ENCODE data around the gene USP15.

Gene USP15

DNA sequence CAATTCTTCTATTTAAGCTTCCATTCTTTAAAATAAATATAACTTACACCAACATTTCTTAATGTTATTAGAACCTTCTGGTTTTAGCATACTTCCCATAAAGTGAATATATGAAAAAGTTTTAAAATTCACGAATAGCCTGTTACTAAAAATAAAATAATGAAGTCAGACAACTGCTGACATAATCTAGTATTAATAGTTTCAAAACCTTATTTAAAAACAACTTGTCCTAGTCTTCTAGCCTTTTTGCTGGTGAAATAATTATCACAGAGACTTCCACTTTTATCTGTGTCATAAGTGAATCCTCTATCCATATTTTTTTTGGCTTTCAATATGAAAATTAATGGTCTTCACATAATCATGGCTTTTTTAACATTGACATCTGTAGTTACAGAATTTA is 112.6 kb downstream of the USP15 start:
- peaks cover 0 to 45% (median 6%) of the 10 kb centered on the region in 4 donors for H3K4me1 ChIP-seq
- H3K9me3 ChIP-seq = no peaks in the 10 kb centered on the region
- DNase-seq = no peak
- peaks cover 0 to 5% (median 0%) of the 10 kb centered on the region in 3 donors for H3K36me3 ChIP-seq
- peak overlapping the region; percentile 19 to 61 for H3K27ac ChIP-seq
- H3K27me3 ChIP-seq = no peaks in the 10 kb centered on the region
- no peak overlapping the region for H3K4me3 ChIP-seq
- TF ChIP-seq, protein P1, sequence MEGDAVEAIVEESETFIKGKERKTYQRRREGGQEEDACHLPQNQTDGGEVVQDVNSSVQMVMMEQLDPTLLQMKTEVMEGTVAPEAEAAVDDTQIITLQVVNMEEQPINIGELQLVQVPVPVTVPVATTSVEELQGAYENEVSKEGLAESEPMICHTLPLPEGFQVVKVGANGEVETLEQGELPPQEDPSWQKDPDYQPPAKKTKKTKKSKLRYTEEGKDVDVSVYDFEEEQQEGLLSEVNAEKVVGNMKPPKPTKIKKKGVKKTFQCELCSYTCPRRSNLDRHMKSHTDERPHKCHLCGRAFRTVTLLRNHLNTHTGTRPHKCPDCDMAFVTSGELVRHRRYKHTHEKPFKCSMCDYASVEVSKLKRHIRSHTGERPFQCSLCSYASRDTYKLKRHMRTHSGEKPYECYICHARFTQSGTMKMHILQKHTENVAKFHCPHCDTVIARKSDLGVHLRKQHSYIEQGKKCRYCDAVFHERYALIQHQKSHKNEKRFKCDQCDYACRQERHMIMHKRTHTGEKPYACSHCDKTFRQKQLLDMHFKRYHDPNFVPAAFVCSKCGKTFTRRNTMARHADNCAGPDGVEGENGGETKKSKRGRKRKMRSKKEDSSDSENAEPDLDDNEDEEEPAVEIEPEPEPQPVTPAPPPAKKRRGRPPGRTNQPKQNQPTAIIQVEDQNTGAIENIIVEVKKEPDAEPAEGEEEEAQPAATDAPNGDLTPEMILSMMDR (IDR thresholded peaks at IDR 0.05) = no peak
- intact Hi-C loops (cut with DNase I; ENCODE audit: low total_unique reads) = no loop called here

DNA sequence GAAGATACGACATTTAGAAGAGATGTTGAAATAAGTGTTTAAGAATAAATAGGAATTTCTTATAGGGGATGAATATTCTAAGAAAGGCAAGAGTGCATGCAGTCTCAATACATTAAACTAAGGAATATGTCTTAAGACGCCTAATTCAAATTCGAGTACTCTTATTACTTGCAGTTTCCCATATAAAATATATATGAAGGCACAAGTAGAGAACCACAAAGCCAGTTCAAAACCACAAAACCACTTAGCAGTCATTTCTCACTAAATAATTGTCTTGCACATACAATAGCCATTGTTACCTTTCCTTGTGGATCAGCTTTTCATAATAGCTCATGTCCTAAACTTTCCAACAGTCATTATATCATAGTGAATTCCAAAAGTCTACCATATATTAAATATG is 115.4 kb downstream of the USP15 start:
- TF ChIP-seq, protein P1 (IDR thresholded peaks at IDR 0.05) = no peak
- H3K36me3 ChIP-seq = no peaks in the 10 kb centered on the region
- DNase-seq = no peak
- intact Hi-C loops (cut with DNase I; ENCODE audit: low total_unique reads) = no loop called here
- no peaks in the 10 kb centered on the region for H3K27me3 ChIP-seq
- H3K4me1 ChIP-seq = peaks cover 0 to 57% (median 6%) of the 10 kb centered on the region in 4 donors
- H3K4me3 ChIP-seq = no peak overlapping the region
- H3K27ac ChIP-seq = no peak overlapping the region
- no peaks in the 10 kb centered on the region for H3K9me3 ChIP-seq

DNA sequence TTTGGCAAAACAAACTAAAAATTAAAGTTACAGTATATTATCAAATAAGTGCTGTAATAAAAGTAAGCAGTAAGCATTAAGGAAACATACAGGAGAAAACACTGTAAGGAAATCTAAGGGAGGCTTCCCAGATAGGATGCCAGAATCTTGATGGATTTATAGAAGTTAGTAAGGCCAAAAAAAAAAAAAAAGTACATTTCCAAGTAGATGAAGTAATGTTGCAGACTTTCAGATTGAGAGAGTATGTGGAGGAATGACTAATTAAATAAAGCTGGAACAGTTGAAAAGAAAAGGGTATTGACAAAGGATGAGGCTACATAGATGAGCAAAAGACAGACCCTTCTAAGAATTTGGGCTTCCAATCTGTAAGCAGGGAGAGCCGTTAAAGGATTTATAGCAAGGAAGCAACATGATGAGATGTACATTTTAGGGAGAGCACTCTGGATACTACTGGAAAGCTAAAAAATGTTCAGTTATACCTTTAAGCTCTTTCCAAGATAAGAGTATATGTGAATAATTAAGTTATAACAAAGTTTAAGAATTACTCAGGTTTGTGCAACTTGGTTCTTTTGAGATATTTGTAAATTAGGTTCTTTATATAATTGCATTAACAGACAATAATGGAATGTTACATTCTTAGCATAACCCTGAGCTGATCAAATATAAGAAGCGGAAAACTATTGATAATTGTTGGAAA is 119.0 kb downstream of the USP15 start:
- intact Hi-C loops (cut with DNase I; ENCODE audit: low total_unique reads) = no loop called here
- DNase-seq = no peak
- no peaks in the 10 kb centered on the region for H3K9me3 ChIP-seq
- peaks cover 0 to 26% (median 0%) of the 10 kb centered on the region in 4 donors for H3K4me1 ChIP-seq
- H3K4me3 ChIP-seq = no peak overlapping the region
- H3K27ac ChIP-seq = no peak overlapping the region
- TF ChIP-seq, protein P1 (IDR thresholded peaks at IDR 0.05) = no peak
- H3K27me3 ChIP-seq = no peaks in the 10 kb centered on the region
- H3K36me3 ChIP-seq = peaks cover 0 to 6% (median 6%) of the 10 kb centered on the region in 3 donors

DNA sequence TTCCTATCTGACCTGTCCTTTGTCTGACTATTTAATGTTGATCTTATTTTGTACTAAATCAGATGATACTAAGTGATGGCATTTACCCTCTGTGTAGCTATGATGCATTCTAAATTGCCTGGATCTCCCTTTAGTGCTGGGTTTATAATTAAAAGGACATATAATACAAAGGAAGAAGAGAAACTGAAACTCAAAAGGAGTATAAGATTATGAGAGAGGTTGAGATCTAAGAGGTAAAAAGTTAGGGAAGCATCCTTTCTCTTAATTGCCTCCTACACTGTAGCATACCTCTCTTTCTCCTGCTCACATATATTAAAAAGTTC is 119.5 kb downstream of the USP15 start:
- no peaks in the 10 kb centered on the region for H3K27me3 ChIP-seq
- H3K9me3 ChIP-seq = no peaks in the 10 kb centered on the region
- TF ChIP-seq, protein P1 (IDR thresholded peaks at IDR 0.05) = no peak
- DNase-seq = no peak
- peaks cover 0 to 21% (median 0%) of the 10 kb centered on the region in 4 donors for H3K4me1 ChIP-seq
- intact Hi-C loops (cut with DNase I; ENCODE audit: low total_unique reads) = no loop called here
- H3K4me3 ChIP-seq = no peak overlapping the region
- H3K36me3 ChIP-seq = peaks cover 0 to 7% (median 6%) of the 10 kb centered on the region in 3 donors
- H3K27ac ChIP-seq = no peak overlapping the region

DNA sequence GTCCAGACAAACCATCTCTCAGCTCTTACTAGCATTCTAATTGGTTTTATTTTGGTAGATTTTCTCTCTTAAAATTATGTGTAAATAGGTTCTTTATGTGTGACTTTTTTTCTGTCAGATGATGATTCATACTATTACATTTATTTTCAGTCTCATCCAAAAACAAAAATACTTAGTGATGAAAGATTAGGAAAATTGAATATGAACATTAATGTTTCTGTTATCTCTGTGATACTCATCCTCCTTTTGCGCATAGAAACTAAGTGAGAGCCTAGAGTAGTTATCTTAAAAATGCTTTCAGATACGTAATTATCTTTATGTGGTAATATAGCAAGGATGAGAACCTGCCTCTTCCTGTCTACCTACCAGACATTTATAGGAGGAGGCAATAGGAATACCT is 122.3 kb downstream of the USP15 start:
- H3K27me3 ChIP-seq = no peaks in the 10 kb centered on the region
- peaks cover 4 to 13% (median 6%) of the 10 kb centered on the region in 3 donors for H3K36me3 ChIP-seq
- H3K4me1 ChIP-seq = peaks cover 0 to 12% (median 0%) of the 10 kb centered on the region in 4 donors
- no peak overlapping the region for H3K27ac ChIP-seq
- intact Hi-C loops (cut with DNase I; ENCODE audit: low total_unique reads) = no loop called here
- no peak overlapping the region for H3K4me3 ChIP-seq
- no peak for DNase-seq
- TF ChIP-seq, protein P1 (IDR thresholded peaks at IDR 0.05) = no peak
- H3K9me3 ChIP-seq = no peaks in the 10 kb centered on the region
